HG03558 (cell line): ENCODE results near the gene TRAPPC10.

Experiments used
- ATAC-seq: cut with Tn5 transposase; IDR thresholded peaks from one replicate; pipeline ENCODE4 v1.9.1; 2021; ENCODE audit warnings: moderate number of reproducible peaks; ENCODE audit not compliant: unreplicated experiment; ENCODE audit errors: extremely low read depth

TRAPPC10 gene

DNA sequence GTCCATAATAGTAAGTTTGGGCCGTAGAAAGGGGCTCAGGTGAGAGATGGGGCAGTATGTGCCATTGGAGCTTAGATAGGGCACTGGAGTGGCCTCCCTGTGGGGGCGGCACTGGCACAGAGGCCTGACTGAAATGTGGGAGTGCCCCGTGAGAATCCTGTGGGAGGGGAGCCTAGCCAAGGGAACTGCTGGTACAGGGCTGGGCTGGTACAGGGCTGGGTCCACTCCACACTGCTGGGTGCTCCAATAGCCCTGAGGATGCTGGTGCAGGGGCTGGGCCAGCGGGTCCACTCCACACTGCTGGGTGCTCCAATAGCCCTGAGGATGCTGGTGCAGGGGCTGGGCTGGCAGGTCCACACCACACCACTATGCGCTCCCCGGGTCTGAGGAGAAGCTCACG lies 50.3 kb downstream of the TRAPPC10 start:
- no peak for ATAC-seq

DNA sequence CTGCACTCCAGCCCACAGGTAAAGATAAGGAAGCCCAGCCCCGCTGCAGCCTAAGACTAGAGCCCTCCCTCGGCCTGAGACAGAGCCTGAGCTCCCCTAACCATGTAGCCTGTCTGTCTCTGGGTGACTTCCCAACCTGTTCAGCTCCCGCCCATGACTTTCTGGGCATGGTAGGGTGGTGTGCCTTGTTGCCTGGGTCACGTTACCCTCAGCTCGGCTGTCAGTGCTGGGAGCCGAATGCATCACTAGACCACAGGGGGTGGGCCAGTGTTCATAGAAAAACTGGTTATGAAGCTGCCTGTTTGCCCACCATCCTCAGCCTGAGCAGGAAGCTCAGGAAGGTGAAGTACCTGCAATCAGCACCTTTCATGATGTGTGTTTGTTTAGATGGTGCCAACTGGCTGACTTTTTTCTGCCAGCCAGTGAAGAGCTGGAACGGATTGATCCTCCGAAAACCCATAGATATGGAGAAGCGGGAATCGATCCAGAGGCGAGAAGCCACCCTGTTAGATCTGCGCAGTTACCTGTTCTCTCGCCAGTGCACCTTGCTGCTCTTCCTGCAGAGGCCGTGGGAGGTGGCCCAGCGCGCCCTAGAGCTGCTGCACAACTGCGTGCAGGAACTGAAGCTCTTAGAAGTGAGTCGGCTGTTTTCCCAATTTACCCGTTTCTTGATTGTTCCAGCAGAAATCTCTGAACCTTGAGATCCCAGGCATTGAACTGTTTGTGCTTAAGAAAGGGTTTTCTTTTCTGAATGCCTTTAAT lies 51.2 kb downstream of the TRAPPC10 start:
- no peak for ATAC-seq

DNA sequence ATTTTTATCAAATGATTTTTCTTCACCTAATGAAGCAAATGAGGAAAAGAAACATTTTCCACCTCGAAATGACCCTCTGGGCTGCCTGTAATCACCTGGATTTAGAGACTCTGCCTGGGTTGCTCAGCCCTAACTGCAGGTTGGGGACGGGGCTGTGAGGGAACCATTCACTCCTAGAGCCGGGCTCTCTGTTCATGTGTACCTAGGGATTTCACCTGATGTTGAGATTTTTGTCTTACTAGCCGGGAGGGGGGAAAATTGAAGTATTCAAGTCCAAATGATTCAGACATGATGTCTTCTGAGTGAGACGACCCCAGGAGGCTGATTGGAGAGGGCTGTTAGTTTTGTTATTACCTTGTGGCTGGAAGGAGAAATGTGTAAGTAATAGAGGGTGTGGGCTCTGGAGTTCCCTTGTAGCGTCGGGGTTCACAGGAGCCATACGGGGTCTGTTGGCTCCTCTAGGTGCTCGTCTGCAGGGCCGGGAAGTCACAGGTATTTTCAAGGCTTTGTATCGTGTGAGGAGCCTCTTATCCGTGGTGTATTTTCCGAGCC lies 52.8 kb downstream of the TRAPPC10 start:
- no peak for ATAC-seq

DNA sequence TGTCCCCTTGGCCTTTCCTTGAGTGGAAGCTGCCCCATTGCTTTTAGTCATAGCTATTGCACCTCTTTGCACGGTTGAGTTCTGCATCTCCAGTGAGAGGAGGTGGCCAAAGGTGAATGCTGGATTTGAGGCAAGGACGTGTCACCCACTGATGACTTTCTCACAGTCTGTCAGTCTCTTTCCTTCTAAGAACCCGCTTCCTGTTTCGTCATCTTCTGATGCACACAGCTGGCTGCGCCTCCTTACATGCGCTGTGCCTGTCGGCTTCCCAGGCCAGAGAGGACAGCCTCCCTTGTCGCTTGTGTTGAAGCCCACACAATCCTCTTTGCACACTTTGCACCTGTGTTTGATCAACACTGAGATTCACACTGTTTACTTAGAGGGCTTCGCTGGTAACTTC lies 53.3 kb downstream of the TRAPPC10 start:
- ATAC-seq: no peak

DNA sequence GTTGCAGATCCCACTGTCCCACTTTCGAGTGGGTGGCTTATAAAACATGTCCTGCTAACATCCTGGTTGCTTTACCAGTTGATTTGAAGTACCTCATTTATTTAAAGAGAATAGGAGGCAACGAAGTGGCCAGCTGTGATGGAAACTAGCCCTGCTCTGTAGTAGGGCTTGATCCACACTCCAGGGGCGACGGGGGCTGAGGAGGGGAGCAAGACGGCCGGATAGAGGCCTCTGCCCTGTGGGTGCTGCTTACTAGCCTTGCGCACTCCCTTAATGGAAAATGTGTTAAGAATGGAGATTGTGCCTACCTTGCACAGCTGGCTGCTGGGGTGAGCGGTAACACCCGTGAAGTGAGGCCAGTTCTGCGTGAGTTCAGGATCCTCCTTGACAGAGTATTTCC lies 54.0 kb downstream of the TRAPPC10 start:
- no peak for ATAC-seq

DNA sequence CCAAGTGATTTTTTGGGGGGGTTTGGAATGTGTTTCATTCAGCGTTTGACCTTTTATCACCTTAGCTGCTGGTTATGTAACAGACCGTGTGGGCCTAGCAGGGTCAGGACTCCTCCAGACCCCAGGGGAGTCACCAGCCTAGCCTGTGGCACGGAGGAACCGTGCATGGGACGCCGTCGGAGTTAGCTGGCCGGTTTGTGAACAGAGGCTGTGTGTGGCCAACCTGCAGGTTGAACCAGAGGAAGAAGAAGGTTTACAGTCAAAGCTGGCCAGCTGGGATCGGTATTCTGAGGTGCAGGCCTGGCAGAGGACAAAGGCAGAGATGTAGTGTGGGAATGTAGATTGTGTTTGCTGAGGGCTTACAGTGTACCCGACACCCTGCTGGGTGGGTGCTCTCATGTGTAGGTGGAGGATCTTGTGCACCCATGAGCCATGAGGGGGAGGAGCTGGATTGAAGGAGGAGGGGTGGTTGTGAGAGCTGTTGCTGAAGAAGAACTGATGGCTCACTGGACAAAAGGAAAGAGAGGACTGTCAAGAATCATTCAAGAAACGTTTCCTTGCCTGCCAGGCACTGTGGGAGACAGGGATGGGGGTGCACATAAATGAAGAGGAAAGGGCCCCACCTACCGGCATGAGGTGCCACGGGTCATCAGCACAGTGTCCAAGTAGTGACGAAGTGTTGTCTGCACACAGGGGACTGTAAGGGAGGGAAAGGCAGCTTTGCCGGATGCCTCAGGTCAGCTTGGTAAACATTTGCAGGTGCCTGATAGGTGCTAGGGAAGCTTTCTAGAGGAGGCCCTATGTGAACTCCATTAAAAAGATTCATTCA lies 55.1 kb downstream of the TRAPPC10 start:
- ATAC-seq: no peak

DNA sequence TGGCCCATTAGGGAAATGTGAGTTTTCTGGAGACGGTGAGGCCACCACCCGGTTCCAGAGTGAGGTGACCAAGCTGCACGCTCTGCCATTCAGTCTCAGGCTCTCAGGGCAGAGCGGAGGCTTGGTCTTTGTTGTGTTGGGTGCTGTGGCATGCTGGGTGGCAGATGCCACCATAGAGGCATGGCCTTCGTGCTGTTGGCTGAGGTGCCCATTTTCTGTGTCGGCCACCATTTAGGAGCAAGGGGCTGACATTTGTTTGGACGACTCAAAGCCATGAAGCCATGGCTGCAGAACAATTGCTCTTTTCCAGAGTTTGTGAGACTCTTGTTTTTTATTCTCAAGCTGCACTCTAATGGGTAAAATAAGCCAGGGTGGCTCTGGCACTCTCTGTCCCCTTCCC lies 58.3 kb downstream of the TRAPPC10 start:
- ATAC-seq: no peak

DNA sequence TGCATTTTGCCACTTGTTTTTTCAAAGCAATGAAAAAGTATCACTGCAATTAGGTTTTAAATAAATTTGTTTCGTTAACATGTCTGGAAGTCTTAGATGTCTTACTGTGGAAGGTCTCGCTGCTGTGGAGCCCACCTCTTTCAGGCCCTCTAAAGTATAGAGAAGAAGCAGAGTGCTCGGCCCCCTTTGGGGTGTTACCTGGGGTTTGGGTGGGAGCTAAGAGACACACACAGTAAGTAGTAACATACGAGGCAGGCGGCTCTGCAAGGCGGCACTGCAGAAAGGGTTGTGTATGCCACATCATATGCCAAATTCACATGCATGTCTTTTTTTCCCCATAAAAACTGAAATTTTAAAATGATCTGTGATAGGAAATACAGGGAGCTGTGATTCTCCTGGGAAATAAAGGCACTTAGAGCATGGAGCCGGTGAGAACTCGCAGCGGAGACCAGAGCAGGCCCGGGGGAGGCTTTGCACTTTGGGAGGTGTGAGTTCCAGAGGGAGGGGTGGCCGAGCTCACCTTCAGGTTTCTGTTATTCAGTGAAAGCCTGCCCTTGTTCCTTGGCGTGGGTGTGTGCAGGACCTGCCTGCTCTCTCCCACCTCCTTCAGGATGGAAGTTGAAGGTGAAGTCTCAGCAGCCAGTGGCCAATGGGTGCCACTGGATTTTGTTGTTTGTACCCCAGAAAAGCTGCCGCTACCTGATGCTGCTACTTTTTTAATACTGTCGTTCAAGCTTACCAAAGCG lies 59.4 kb downstream of the TRAPPC10 start:
- ATAC-seq: no peak

DNA sequence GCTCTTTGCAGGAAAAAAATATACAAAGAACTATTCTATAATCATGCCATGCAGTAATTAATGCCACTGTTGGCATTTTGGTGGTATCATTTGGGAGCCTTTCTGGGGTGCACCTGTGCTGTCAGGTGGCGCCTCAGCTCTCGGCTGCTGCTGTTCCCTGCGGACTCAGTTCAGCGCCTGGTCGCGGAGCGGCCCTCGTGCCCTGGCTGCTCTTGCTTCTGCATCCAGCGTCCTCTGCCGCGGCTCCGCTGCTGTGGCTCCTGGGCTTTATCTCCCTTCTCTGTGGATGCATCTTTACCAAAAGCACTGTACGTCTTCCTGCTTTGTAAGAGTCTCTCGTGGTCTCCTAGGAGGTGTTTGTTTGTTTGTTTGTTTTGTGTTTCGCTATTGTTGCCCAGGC lies 60.0 kb downstream of the TRAPPC10 start:
- no peak for ATAC-seq

DNA sequence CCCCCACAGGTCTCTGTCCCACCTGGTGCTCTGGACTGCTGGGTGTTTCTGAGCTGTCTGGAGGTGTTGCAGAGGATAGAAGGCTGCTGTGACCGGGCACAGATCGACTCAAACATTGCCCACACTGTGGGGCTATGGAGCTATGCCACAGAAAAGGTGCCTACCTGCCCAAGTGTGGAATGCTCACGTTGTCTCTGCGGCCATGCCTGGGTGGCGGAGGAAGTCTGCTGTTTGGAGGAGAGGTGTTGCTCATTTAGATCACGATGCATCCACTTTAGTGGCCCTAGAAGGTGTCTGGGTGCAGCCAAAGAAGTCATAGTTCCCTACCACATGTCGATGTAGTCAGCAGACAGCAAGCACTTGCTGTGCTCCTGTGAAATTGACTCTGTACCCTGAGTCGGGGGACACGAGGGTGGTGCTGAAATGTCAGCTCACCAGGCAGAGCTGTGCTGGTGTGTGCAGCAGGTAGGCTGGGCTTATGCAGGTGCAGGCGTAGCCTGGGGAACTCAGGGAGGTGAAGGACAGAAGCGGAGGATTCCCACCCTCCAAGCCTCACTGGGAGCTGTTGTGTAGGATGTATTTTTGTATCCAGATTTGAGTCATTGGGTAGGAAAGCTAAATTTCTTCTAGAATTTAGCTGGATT lies 62.3 kb downstream of the TRAPPC10 start:
- no peak for ATAC-seq

DNA sequence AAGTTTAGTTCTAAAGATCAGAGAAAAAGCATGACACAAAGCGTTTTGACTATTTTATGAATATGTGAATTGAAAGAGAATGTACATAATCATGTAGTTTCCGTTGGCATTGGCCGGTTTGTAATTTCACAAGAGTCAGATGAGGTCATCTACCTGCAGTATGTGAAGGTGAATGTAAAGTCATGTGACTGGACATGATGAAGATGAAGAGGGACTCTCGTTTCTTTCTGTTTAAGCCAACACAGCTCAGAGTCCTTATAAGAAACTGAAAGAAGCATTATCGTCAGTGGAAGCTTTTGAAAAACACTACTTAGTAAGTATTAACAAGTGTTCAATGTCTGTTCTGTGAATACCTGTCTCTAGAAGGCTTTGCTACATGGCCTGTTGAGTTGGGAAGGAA lies 64.2 kb downstream of the TRAPPC10 start:
- ATAC-seq: no peak

DNA sequence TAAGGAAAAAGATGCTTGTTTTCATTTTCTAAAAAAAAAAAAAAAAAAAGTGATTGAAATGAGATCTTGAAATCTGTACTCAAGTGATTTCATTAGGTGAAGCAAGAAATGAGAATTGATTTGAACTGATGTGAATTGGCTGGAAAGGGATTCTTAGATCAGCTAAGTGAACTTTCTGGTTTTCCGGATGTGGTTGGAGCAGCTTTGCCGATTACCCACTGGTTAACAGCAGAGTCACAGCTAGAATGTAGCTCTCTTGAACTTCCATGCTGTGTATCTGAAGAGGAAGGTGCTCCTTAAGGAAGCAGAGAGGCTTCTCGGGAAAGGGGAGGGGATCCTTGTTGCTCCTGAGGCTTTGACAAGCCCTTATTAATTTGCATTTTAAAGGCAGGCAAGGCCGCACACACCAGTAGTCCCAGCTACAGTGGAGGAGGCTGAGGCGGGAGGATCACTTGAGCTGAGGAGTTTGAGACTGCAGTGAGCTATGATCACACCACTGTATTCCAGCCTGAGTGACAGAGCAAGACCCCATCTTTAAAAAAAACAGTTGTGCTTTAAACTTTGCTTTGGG lies 66.4 kb downstream of the TRAPPC10 start:
- ATAC-seq: no peak

DNA sequence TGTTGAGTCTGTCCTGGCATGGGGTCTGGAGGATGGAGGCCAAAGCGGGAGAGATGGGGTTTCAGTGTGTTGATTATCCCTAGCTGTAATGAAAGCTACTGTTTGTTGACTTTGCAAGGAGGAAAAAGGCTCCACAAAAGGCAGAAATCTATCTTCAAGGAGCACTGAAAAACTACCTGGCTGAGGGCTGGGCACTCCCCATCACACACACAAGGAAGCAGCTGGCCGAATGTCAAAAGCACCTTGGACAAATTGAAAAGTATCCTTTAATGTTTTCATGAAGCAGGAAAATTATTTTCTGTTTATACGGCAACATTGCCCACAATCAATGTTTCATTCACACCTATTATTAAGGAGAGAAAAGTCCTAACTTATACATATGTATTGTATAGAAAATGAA lies 67.3 kb downstream of the TRAPPC10 start:
- ATAC-seq: no peak

DNA sequence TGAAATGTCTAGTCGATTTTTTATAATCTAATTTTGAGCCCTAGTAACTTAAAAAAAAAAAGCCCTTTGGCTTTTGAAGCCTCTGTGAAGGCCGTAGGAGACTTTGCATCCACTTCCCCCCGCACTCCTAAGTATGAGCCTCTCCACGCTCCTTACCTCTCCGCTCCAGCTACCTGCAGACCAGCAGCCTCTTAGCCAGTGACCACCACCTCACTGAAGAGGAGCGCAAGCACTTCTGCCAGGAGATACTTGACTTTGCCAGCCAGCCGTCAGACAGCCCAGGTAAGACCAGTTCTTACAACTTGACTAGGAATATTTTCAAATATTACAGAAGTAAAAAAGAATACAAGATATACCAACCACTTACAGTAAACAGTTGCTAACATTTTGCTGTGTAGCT lies 67.7 kb downstream of the TRAPPC10 start:
- no peak for ATAC-seq

DNA sequence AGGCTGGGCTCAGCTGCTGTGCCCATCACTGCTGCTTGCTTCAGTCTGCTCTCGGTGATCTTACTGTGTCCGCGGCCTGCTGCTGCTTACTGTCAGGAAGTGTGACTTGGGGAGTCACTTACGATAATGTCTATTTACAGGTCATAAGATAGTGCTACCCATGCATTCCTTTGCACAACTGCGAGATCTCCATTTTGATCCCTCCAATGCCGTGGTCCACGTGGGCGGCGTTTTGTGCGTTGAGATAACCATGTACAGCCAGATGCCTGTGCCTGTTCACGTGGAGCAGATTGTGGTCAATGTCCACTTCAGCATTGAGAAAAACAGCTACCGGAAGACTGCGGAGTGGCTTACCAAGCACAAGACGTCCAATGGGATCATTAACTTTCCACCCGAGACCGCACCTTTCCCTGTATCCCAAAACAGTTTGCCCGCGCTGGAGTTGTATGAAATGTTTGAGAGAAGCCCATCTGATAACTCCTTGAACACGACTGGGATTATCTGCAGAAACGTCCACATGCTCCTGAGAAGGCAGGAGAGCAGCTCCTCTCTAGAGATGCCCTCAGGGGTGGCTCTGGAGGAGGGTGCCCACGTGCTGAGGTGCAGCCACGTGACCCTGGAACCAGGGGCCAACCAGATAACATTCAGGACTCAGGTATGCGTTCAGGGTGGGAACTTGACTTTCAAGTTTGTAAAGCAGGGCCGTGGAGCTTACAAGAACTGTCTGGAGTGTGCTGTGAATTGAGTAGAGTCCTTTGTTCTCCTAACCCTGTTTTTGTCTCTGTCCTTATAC lies 70.7 kb downstream of the TRAPPC10 start:
- ATAC-seq: no peak

DNA sequence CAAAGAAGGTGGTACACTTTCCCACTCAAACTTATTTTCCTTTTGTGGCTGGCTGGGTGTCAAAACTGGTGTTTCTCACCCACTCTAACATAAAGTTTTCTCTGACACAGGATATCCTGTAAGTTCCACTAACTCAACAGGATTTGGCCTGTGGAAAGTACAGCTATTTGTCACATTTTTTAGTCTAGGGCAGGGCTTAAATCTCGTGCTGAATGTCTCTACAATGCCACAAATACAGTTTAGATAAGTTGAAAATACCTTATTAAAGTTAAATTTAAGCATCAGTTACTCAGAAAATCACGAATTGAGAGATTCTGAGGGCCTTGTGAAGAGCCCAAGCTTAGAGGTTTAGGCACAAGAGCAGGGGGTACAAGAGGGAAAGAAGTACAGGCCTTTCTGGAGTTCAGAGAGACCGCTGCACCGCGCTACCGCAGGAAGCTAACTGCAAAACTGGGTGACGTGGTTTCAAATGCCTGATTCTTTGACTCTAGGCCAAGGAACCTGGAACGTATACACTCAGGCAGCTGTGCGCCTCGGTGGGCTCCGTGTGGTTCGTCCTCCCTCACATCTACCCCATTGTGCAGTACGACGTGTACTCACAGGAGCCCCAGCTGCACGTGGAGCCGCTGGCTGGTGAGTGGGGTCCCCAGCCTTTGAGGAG lies 71.7 kb downstream of the TRAPPC10 start:
- no peak for ATAC-seq

DNA sequence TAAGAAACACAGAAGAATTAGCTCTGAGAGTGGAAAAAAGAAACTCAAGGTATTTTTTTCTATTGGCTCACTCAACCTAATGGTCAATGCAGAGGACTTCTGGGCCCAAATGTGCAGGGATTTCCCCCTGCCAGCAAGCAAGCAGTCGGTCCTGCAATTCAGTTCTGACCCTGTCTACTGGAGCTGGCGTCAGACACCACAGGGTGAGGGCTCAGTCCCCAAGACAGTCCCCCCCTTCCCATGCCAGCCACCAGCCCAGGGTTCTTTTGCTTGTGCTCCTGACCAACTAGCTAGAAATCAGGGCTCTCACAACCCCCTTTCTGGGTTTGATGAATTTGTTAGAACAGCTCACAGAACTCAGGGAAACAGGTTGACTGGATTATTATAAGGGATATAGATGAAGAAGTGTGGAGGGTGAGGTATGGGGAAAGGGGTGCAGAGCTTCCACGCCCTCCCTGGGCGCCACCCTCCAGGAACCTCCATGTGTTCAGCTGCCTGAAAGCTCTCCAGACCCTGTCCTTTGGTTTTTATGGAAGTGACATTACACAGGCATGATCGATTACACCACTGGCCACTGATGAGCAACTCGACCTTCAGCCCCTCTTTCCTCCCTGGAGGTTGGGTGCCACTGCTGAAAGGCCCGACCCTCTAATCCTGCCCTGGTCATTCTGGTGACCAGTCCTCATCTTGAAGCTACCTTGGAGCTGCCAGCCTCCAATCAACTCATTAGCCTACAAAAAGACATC lies 72.6 kb downstream of the TRAPPC10 start:
- ATAC-seq: no peak
